GM19239 (cell line): ENCODE results near the gene FOXD4L1.
"Not testable (repeated sequence)": the region's sequence is repeated elsewhere in the genome, so short reads cannot be mapped to it uniquely, and the experiment has no call there.

Experiments
- DNase-seq: peaks from one replicate; pipeline ENCODE4 v3.0.0; 2011; ENCODE audit warnings: low spot score; ENCODE audit not compliant: insufficient read length
- FAIRE-seq: peaks from 2 replicates; lab custom pipeline; 2011; peaks lifted over from hg19 to GRCh38; lab: Jason Lieb, UNC

The FOXD4L1 gene

GRCh38 chr2:113520837-113521236, 22.4 kb downstream of the FOXD4L1 start:
- DNase-seq, FAIRE-seq: not testable (repeated sequence)

GRCh38 chr2:113521492-113521891, 23.0 kb downstream of the FOXD4L1 start:
- DNase-seq, FAIRE-seq: not testable (repeated sequence)

GRCh38 chr2:113524986-113525385, 26.5 kb downstream of the FOXD4L1 start:
- FAIRE-seq = not testable (repeated sequence)

GRCh38 chr2:113527350-113528045, 29.0 kb downstream of the FOXD4L1 start:
- DNase-seq, FAIRE-seq: not testable (repeated sequence)

More at GRCh38 chr2:113524986-113525385, 26.5 kb downstream of the FOXD4L1 start:
- DNase-seq = not testable (repeated sequence)

- not testable (repeated sequence) for FAIRE-seq, DNase-seq
These were observed 29.7 kb downstream of the FOXD4L1 start for GRCh38 chr2:113528126-113528525.

- FAIRE-seq, DNase-seq: not testable (repeated sequence)
These were observed 30.4 kb downstream of the FOXD4L1 start for GRCh38 chr2:113528904-113529303.

GRCh38 chr2:113532991-113533390, 34.5 kb downstream of the FOXD4L1 start:
- not testable (repeated sequence) for FAIRE-seq

GRCh38 chr2:113536573-113536972, 38.1 kb downstream of the FOXD4L1 start:
- not testable (repeated sequence) for DNase-seq, FAIRE-seq

More at GRCh38 chr2:113532991-113533390, 34.5 kb downstream of the FOXD4L1 start:
- DNase-seq = not testable (repeated sequence)

GRCh38 chr2:113540834-113541203, 42.4 kb downstream of the FOXD4L1 start:
- not testable (repeated sequence) for FAIRE-seq, DNase-seq

GRCh38 chr2:113541204-113541975, 42.9 kb downstream of the FOXD4L1 start:
- not testable (repeated sequence) for DNase-seq, FAIRE-seq

GRCh38 chr2:113541976-113542485, 43.6 kb downstream of the FOXD4L1 start:
- DNase-seq, FAIRE-seq: not testable (repeated sequence)

- DNase-seq, FAIRE-seq: not testable (repeated sequence)
These were observed 44.1 kb downstream of the FOXD4L1 start for GRCh38 chr2:113542529-113542928.
